ENCODE measurements around the gene C5AR2. TPM values are rescaled to one million over a fixed set of nuclear protein-coding genes. Genes with fewer than 3 reads are reported as not detected.

Gene C5AR2
- total RNA-seq, 1 experiment from 2014 or later: 0.22 TPM

GRCh38 chr19:47376589-47377144 lies 44.7 kb downstream of the C5AR2 start (continued):
- TF ChIP-seq SOX15 (CRISPR knock-in tag; IDR thresholded peaks at IDR 0.05) (no peak), CTCF (IDR thresholded peaks at IDR 0.05) (no peak)

DNA sequence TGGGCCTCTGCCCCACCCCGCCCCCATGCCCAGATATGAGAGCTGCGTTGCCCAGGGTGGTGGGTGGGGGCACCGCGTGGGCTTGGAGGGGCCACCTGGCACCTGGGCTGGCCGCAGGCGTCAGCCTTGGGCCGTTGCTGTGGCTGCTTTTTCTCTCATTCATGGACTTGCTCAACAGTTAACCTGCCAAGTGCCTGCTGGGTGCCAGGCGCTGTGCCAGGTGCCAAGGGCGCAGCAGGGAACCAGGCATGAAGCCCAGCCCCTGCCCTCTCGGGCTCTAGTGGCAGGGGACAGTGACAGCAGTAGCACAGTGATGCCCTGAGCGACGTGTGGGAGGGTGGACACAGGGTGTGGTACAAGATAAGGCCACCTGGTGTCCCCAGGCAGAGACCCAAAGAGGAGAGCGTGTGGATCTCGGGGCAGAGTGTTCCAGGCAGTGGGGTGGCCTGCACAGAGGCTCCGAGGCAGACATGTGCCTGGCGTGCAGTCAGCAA lies 45.3 kb downstream of the C5AR2 start:
- TF ChIP-seq KAT7 (CRISPR knock-in tag; IDR thresholded peaks at IDR 0.05; ENCODE audit: borderline replicate concordance) (no peak), JUN (CRISPR knock-in tag; IDR thresholded peaks at IDR 0.05) (no peak), JAZF1 (CRISPR knock-in tag; IDR thresholded peaks at IDR 0.05) (no peak), GTF2I (CRISPR knock-in tag; conservative IDR thresholded peaks at IDR 0.05) (no peak), TEAD1 (CRISPR knock-in tag; IDR thresholded peaks at IDR 0.05) (no peak), ZNF416 (CRISPR knock-in tag; IDR thresholded peaks at IDR 0.05) (no peak), ZNF396 (CRISPR knock-in tag; IDR thresholded peaks at IDR 0.05; ENCODE audit: borderline replicate concordance) (no peak), CDX4 (CRISPR knock-in tag; IDR thresholded peaks at IDR 0.05; ENCODE audit: borderline replicate concordance) (no peak), USF2 (CRISPR knock-in tag; IDR thresholded peaks at IDR 0.05) (no peak), TP53 (CRISPR knock-in tag; IDR thresholded peaks at IDR 0.05) (no peak)
- TF ChIP-seq, protein P1, sequence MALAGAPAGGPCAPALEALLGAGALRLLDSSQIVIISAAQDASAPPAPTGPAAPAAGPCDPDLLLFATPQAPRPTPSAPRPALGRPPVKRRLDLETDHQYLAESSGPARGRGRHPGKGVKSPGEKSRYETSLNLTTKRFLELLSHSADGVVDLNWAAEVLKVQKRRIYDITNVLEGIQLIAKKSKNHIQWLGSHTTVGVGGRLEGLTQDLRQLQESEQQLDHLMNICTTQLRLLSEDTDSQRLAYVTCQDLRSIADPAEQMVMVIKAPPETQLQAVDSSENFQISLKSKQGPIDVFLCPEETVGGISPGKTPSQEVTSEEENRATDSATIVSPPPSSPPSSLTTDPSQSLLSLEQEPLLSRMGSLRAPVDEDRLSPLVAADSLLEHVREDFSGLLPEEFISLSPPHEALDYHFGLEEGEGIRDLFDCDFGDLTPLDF (CRISPR knock-in tag; IDR thresholded peaks at IDR 0.05): no peak
- TF ChIP-seq, protein P2, sequence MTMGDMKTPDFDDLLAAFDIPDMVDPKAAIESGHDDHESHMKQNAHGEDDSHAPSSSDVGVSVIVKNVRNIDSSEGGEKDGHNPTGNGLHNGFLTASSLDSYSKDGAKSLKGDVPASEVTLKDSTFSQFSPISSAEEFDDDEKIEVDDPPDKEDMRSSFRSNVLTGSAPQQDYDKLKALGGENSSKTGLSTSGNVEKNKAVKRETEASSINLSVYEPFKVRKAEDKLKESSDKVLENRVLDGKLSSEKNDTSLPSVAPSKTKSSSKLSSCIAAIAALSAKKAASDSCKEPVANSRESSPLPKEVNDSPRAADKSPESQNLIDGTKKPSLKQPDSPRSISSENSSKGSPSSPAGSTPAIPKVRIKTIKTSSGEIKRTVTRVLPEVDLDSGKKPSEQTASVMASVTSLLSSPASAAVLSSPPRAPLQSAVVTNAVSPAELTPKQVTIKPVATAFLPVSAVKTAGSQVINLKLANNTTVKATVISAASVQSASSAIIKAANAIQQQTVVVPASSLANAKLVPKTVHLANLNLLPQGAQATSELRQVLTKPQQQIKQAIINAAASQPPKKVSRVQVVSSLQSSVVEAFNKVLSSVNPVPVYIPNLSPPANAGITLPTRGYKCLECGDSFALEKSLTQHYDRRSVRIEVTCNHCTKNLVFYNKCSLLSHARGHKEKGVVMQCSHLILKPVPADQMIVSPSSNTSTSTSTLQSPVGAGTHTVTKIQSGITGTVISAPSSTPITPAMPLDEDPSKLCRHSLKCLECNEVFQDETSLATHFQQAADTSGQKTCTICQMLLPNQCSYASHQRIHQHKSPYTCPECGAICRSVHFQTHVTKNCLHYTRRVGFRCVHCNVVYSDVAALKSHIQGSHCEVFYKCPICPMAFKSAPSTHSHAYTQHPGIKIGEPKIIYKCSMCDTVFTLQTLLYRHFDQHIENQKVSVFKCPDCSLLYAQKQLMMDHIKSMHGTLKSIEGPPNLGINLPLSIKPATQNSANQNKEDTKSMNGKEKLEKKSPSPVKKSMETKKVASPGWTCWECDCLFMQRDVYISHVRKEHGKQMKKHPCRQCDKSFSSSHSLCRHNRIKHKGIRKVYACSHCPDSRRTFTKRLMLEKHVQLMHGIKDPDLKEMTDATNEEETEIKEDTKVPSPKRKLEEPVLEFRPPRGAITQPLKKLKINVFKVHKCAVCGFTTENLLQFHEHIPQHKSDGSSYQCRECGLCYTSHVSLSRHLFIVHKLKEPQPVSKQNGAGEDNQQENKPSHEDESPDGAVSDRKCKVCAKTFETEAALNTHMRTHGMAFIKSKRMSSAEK (CRISPR knock-in tag; IDR thresholded peaks at IDR 0.05; ENCODE audit: borderline replicate concordance): no peak
- TF ChIP-seq, protein P3, sequence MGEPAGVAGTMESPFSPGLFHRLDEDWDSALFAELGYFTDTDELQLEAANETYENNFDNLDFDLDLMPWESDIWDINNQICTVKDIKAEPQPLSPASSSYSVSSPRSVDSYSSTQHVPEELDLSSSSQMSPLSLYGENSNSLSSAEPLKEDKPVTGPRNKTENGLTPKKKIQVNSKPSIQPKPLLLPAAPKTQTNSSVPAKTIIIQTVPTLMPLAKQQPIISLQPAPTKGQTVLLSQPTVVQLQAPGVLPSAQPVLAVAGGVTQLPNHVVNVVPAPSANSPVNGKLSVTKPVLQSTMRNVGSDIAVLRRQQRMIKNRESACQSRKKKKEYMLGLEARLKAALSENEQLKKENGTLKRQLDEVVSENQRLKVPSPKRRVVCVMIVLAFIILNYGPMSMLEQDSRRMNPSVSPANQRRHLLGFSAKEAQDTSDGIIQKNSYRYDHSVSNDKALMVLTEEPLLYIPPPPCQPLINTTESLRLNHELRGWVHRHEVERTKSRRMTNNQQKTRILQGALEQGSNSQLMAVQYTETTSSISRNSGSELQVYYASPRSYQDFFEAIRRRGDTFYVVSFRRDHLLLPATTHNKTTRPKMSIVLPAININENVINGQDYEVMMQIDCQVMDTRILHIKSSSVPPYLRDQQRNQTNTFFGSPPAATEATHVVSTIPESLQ (CRISPR knock-in tag; IDR thresholded peaks at IDR 0.05): no peak
- TF ChIP-seq, protein P4, sequence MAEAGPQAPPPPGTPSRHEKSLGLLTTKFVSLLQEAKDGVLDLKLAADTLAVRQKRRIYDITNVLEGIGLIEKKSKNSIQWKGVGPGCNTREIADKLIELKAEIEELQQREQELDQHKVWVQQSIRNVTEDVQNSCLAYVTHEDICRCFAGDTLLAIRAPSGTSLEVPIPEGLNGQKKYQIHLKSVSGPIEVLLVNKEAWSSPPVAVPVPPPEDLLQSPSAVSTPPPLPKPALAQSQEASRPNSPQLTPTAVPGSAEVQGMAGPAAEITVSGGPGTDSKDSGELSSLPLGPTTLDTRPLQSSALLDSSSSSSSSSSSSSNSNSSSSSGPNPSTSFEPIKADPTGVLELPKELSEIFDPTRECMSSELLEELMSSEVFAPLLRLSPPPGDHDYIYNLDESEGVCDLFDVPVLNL (CRISPR knock-in tag; IDR thresholded peaks at IDR 0.05; ENCODE audit: borderline replicate concordance, low read depth): no peak
- POLR2A ChIA-PET: no interaction called here
- CTCF ChIA-PET: interaction anchor here (1.1 to 2.8 kb wide), 4 partner anchors 11 to 37 kb away, joined by 3 to 13 read pairs (median 8); partner anchors contain the start of gene DHX34
- Mint-ChIP-seq H3K4me3 (no peak overlapping the region), H3K36me3 (peaks cover 44% of the 10 kb centered on the region), H3K27me3 (ENCODE audit: low read depth) (no peaks in the 10 kb centered on the region), H3K9me3 (no peaks in the 10 kb centered on the region), H3K27ac (no peak overlapping the region), H3K4me1 (no peaks in the 10 kb centered on the region)
- DNase-seq (ENCODE audit: low spot score) (no peak), ATAC-seq (no peak)

All from WTC11 (cell line).